Retinal pigment epithelial cell (primary cell): ENCODE measurements around the gene ADAMTS7.
A peak's percentile ranks its signal among the peaks of the same experiment; 100 is the strongest.

Experiments used
- DNase-seq: peaks from one replicate; pipeline ENCODE4 v3.0.0-alpha.2; 2010; ENCODE audit warnings: low read depth
- H3K4me3 ChIP-seq: 2 replicates; pipeline ENCODE4 v1.5.1; 2011; ENCODE audit warnings: mild to moderate bottlenecking, low read length, control low read depth, moderate library complexity
- TF ChIP-seq, protein P1 (sequence below): conservative IDR thresholded peaks from 2 replicates; pipeline ENCODE4 v1.5.1; 2011; ENCODE audit warnings: low read depth, low read length, control low read depth, inconsistent platforms

The ADAMTS7 gene

GRCh38 chr15:78711638-78712037, 99.6 kb downstream of the ADAMTS7 start:
- TF ChIP-seq, protein P1, sequence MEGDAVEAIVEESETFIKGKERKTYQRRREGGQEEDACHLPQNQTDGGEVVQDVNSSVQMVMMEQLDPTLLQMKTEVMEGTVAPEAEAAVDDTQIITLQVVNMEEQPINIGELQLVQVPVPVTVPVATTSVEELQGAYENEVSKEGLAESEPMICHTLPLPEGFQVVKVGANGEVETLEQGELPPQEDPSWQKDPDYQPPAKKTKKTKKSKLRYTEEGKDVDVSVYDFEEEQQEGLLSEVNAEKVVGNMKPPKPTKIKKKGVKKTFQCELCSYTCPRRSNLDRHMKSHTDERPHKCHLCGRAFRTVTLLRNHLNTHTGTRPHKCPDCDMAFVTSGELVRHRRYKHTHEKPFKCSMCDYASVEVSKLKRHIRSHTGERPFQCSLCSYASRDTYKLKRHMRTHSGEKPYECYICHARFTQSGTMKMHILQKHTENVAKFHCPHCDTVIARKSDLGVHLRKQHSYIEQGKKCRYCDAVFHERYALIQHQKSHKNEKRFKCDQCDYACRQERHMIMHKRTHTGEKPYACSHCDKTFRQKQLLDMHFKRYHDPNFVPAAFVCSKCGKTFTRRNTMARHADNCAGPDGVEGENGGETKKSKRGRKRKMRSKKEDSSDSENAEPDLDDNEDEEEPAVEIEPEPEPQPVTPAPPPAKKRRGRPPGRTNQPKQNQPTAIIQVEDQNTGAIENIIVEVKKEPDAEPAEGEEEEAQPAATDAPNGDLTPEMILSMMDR = no peak
- DNase-seq = no peak
- H3K4me3 ChIP-seq = no peak overlapping the region

DNA sequence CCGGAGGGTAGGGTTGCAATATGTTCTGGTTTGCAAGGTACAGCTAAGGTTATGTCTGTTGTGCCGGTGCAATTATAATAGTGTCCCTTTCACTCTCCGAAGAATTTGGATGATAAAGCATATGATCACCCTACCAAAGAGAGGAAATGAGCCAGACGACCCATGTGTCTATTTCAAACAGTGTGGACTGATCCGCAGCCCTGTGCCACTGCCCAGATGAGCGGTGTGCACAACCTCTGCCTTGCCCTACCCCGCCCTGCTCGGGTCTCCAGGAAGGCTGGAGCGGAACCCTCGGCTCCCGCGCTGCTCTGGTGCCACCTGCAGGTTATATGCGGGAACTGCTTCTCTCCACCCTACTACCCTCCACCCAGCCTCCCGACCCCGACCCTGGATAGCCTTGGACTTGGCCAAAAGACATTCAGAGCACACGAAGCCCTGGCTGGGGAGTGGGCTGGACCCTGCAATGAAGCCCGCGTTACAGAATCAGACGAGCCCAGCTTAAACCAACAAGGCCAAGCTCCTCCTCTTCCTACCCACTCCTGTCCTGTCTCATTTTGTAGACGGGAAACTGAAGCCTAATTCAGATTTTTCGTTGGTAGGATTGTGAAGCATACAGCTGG, 101.9 kb downstream of the ADAMTS7 start:
- no peak for DNase-seq
- TF ChIP-seq, protein P1 = peak; percentile 83
- H3K4me3 ChIP-seq = no peak overlapping the region
